A549 (cell line): ENCODE results near the gene TAS2R16. TPM values are rescaled to one million over a fixed set of nuclear protein-coding genes. Genes with fewer than 3 reads are reported as not detected.

Experiments used
- ATAC-seq, 2 experiments: fragments of 200-7000 bp in 1 of 2; fragments of >200 bp in 1 of 2; cut with Nextera tagmentation in 1 of 2; cut with Tn5 transposase in 1 of 2; 3 replicates each; pipeline versions ENCODE4 v1.8.0 to v1.9.1; 2018 to 2020; ENCODE audit warnings: mild to moderate bottlenecking in 1 of 2, moderate library complexity in 1 of 2
- CTCF ChIA-PET: fragments of 300-600 bp; sonication (Branson Sonifier 250); formaldehyde crosslinking; extraction: SDS; loops from one replicate; lab custom pipeline; 2021; ENCODE audit warnings: antibody characterized with exemption, inconsistent platforms; lab: Yijun Ruan, JAX
- POLR2A ChIA-PET: fragments of 350-600 bp; formaldehyde crosslinking; extraction: SDS; loops from one replicate; lab custom pipeline; 2021; ENCODE audit warnings: antibody characterized with exemption, inconsistent platforms; lab: Yijun Ruan, JAX
- DNase-seq, 2 experiments: peaks; one replicate each; pipeline versions ENCODE4 v3.0.0 to v3.0.0-alpha.2; 2011 to 2016; ENCODE audit warnings: low read depth in 1 of 2, low spot score in 1 of 2
- FAIRE-seq: peaks from 2 replicates; lab custom pipeline; 2011; peaks lifted over from hg19 to GRCh38; lab: Jason Lieb, UNC
- H3K27ac ChIP-seq, 2 experiments: fragments of >200 bp; sonication (Bioruptor Twin); formaldehyde crosslinking; 3 replicates each; pipeline ENCODE4 v1.5.1; 2016 to 2017
- H3K4me1 ChIP-seq: fragments of >200 bp; sonication (Bioruptor Twin); formaldehyde crosslinking; 3 replicates; pipeline ENCODE4 v1.6.1; 2016
- H3K4me2 ChIP-seq: fragments of >200 bp; sonication (Bioruptor Twin); formaldehyde crosslinking; 3 replicates; pipeline ENCODE4 v1.6.1; 2016
- H3K4me3 ChIP-seq: fragments of >200 bp; sonication (Bioruptor Twin); formaldehyde crosslinking; 3 replicates; pipeline ENCODE4 v1.5.1; 2016
- H3K9me3 ChIP-seq: fragments of >200 bp; sonication (Bioruptor Twin); formaldehyde crosslinking; 3 replicates; pipeline ENCODE4 v1.6.1; 2016
- BHLHE40 ChIP-seq: IDR thresholded peaks from 2 replicates; pipeline ENCODE4 v1.6.1; 2012; ENCODE audit warnings: low read depth, low read length, inconsistent platforms
- CEBPB ChIP-seq, 2 experiments: fragments of >200 bp in 1 of 2; sonication (Bioruptor Twin) in 1 of 2; formaldehyde crosslinking in 1 of 2; IDR thresholded peaks; 2 replicates each; pipeline ENCODE4 v1.6.1; 2012 to 2016
- CHD2 ChIP-seq: fragments of 150-350 bp; IDR thresholded peaks from 2 replicates; pipeline ENCODE4 v1.6.1; 2014; ENCODE audit warnings: low read length; ENCODE audit not compliant: partially characterized antibody
- E2F6 ChIP-seq: IDR thresholded peaks from 2 replicates; pipeline ENCODE4 v1.6.1; 2012; ENCODE audit warnings: low read depth, borderline replicate concordance
- EHF ChIP-seq: fragments of 250-450 bp; sonication (Bioruptor Pico); IDR thresholded peaks from 2 replicates; pipeline ENCODE4 v1.5.0; 2020; ENCODE audit warnings: mild to moderate bottlenecking
- EP300 ChIP-seq, 2 experiments: fragments of >200 bp; sonication (Bioruptor Twin); formaldehyde crosslinking; IDR thresholded peaks; 2 replicates in 1 of 2; 3 replicates in 1 of 2; pipeline ENCODE4 v1.6.1; 2016 to 2017
- FOSL2 ChIP-seq, 2 experiments: fragments of 450-650 bp in 1 of 2; fragments of >200 bp in 1 of 2; sonication (Bioruptor Twin) in 1 of 2; formaldehyde crosslinking; IDR thresholded peaks; 2 replicates each; pipeline versions ENCODE4 v1.5.0 to v1.6.1; 2016 to 2020; ENCODE audit warnings: mild to moderate bottlenecking in 1 of 2, moderate library complexity in 1 of 2
- FOXS1 ChIP-seq: fragments of 250-450 bp; sonication (Bioruptor Pico); IDR thresholded peaks from 2 replicates; pipeline ENCODE4 v1.5.0; 2020; ENCODE audit warnings: mild to moderate bottlenecking, moderate library complexity
- GATA3 ChIP-seq: IDR thresholded peaks from 2 replicates; pipeline ENCODE4 v1.6.1; 2012; ENCODE audit warnings: borderline replicate concordance
- HMGXB4 ChIP-seq: fragments of 250-450 bp; sonication (Bioruptor Pico); IDR thresholded peaks from 2 replicates; pipeline ENCODE4 v1.5.0; 2021; ENCODE audit warnings: mild to moderate bottlenecking, moderate library complexity, borderline replicate concordance
- HOXA7 ChIP-seq: fragments of 250-450 bp; sonication (Bioruptor Pico); IDR thresholded peaks from 2 replicates; pipeline ENCODE4 v1.5.0; 2020; ENCODE audit warnings: mild to moderate bottlenecking, moderate library complexity
- JUN ChIP-seq, 2 experiments: fragments of >200 bp; sonication (Bioruptor Twin); formaldehyde crosslinking; IDR thresholded peaks; 2 replicates in 1 of 2; 3 replicates in 1 of 2; pipeline ENCODE4 v1.6.1; 2016 to 2017
- KDM5A ChIP-seq: fragments of 200-600 bp; sonication (generic); IDR thresholded peaks from 2 replicates; pipeline ENCODE4 v1.6.1; 2016; ENCODE audit warnings: antibody characterized with exemption, mild to moderate bottlenecking
- MAFK ChIP-seq: fragments of 450-650 bp; IDR thresholded peaks from 2 replicates; pipeline ENCODE4 v1.6.1; 2014; ENCODE audit not compliant: partially characterized antibody
- MAZ ChIP-seq: fragments of 150-350 bp; IDR thresholded peaks from 2 replicates; pipeline ENCODE4 v1.6.1; 2014; ENCODE audit warnings: antibody characterized with exemption, low read depth, low read length, borderline replicate concordance
- PHF8 ChIP-seq: fragments of 200-600 bp; sonication (generic); IDR thresholded peaks from 2 replicates; pipeline ENCODE4 v1.6.1; 2016; ENCODE audit warnings: low read depth, mild to moderate bottlenecking, antibody characterized with exemption, moderate library complexity, borderline replicate concordance
- POLR2A ChIP-seq: IDR thresholded peaks from 2 replicates; pipeline ENCODE4 v1.6.1; 2012; ENCODE audit warnings: mild to moderate bottlenecking, low read length
- SMC3 ChIP-seq: fragments of >200 bp; sonication (Bioruptor Twin); formaldehyde crosslinking; IDR thresholded peaks from 3 replicates; pipeline ENCODE4 v1.6.1; 2018; ENCODE audit warnings: inconsistent platforms
- TFCP2L1 ChIP-seq: fragments of 250-450 bp; sonication (Bioruptor Pico); IDR thresholded peaks from 2 replicates; pipeline ENCODE4 v1.5.0; 2021; ENCODE audit warnings: mild to moderate bottlenecking
- ZFP36 ChIP-seq: fragments of 450-650 bp; IDR thresholded peaks from 2 replicates; pipeline ENCODE4 v1.6.1; 2014; ENCODE audit warnings: borderline replicate concordance; ENCODE audit not compliant: partially characterized antibody
- WGBS: methylation state at CpG from one replicate; pipeline ENCODE4 v1.1.6; 2017; ENCODE audit errors: missing lambda C conversion rate; 5-methylcytosine and 5-hydroxymethylcytosine counted together
- polyA plus RNA-seq, 4 experiments: library from polyadenylated mRNA; depleted of rRNA in 3 of 4; stranded (reverse); fragments of >200 nt; fragmentation: RNase III in 1 of 4; extraction: RNeasy Plus Mini Kit Qiagen cat#74134 plus additional on column Dnase treatment in 1 of 4; gene quantifications; 2 replicates in 3 of 4; 3 replicates in 1 of 4; pipeline ENCODE4 v1.2.3, GENCODE V29; 2011 to 2017

TAS2R16 gene
- polyA plus RNA-seq, 2 of the 4 experiments (the other 2 are of a cell fraction): not detected

- POLR2A ChIA-PET: no interaction called here
Measured at GRCh38 chr7:123023126-123023525, 27.6 kb upstream of the TAS2R16 start.

GRCh38 chr7:123022576-123022975, 27.1 kb upstream of the TAS2R16 start:
- FAIRE-seq (no peak), ATAC-seq (no peak)
- Histone ChIP-seq H3K4me1 (no peaks in the 10 kb centered on the region), H3K4me3 (no peak overlapping the region), H3K4me2 (no peak overlapping the region), H3K9me3 (no peaks in the 10 kb centered on the region)
- WGBS: 0% methylated on average over 1 of the region's 1 CpG
- ChIA-PET POLR2A (no interaction called here), CTCF (no interaction called here)
- TF ChIP-seq GATA3: no peak
- no peak for TF ChIP-seq JUN (IDR thresholded peaks at IDR 0.05)
- TF ChIP-seq, all 56 proteins: peak for 0
- no peak overlapping the region for H3K27ac ChIP-seq
- DNase-seq: no peak

More at GRCh38 chr7:123023126-123023525, 27.6 kb upstream of the TAS2R16 start:
- H3K4me3 ChIP-seq: no peak overlapping the region
- no peak for TF ChIP-seq SMC3
- TF ChIP-seq POLR2A: no peak
- no peak for TF ChIP-seq MAZ
- TF ChIP-seq CHD2: no peak
- TF ChIP-seq, all 56 proteins: peak for 0
- Histone ChIP-seq H3K4me1 (no peaks in the 10 kb centered on the region), H3K9me3 (no peaks in the 10 kb centered on the region), H3K4me2 (no peak overlapping the region), H3K27ac (no peak overlapping the region)
- ATAC-seq: no peak
- DNase-seq: no peak
- CTCF ChIA-PET: no interaction called here
- no peak for FAIRE-seq

GRCh38 chr7:123012435-123012834, 16.9 kb upstream of the TAS2R16 start:
- Histone ChIP-seq H3K4me2 (no peak overlapping the region), H3K4me3 (no peak overlapping the region), H3K27ac (no peak overlapping the region), H3K9me3 (no peaks in the 10 kb centered on the region), H3K4me1 (no peaks in the 10 kb centered on the region)
- ChIA-PET CTCF (no interaction called here), POLR2A (no interaction called here)
- no peak for ATAC-seq
- TF ChIP-seq ZFP36 (no peak), MAFK (peak; percentile 61)
- no peak for DNase-seq
- FAIRE-seq: no peak

GRCh38 chr7:123011766-123012369, 16.4 kb upstream of the TAS2R16 start:
- no peak for TF ChIP-seq POLR2A
- TF ChIP-seq PHF8: no peak
- TF ChIP-seq TFCP2L1: no peak
- TF ChIP-seq FOXS1: no peak
- TF ChIP-seq E2F6: no peak
- TF ChIP-seq CEBPB (IDR thresholded peaks at IDR 0.05): no peak
- no peak for TF ChIP-seq BHLHE40
- no peak for TF ChIP-seq FOSL2 (IDR thresholded peaks at IDR 0.05)
- no peak for TF ChIP-seq FOSL2 (CRISPR knock-in tag; IDR thresholded peaks at IDR 0.05)
- TF ChIP-seq EP300 (IDR thresholded peaks at IDR 0.05): no peak
- TF ChIP-seq EHF (CRISPR knock-in tag): no peak
- TF ChIP-seq, all 56 proteins: peak for 0
- ChIA-PET CTCF (no interaction called here), POLR2A (no interaction called here)
- no peak for FAIRE-seq
- Histone ChIP-seq H3K4me1 (no peaks in the 10 kb centered on the region), H3K4me3 (no peak overlapping the region), H3K4me2 (no peak overlapping the region), H3K27ac (no peak overlapping the region), H3K9me3 (no peaks in the 10 kb centered on the region)
- no peak for ATAC-seq
- 4% methylated on average over 2 of the region's 2 CpGs for WGBS
- no peak for DNase-seq

GRCh38 chr7:123004931-123005330, 9.4 kb upstream of the TAS2R16 start:
- Histone ChIP-seq H3K4me3 (no peak overlapping the region), H3K4me1 (no peaks in the 10 kb centered on the region), H3K4me2 (no peak overlapping the region), H3K27ac (no peak overlapping the region), H3K9me3 (no peaks in the 10 kb centered on the region)
- ChIA-PET POLR2A (no interaction called here), CTCF (no interaction called here)
- FAIRE-seq (no peak), DNase-seq (no peak), ATAC-seq (no peak)
- WGBS: 0% methylated on average over 1 of the region's 1 CpG
- TF ChIP-seq SMC3: no peak
- TF ChIP-seq HMGXB4 (CRISPR knock-in tag): no peak
- TF ChIP-seq CEBPB (IDR thresholded peaks at IDR 0.05): no peak
- no peak for TF ChIP-seq KDM5A
- no peak for TF ChIP-seq HOXA7
